Measurements from ENCODE around the gene HIP1R. TPM values are rescaled to one million over a fixed set of nuclear protein-coding genes. Genes with fewer than 3 reads are reported as not detected.
"Not testable (repeated sequence)": the region's sequence is repeated elsewhere in the genome, so short reads cannot be mapped to it uniquely, and the experiment has no call there.

The HIP1R gene
- total and polyA plus RNA-seq, 2 experiments from 2014 or later, result 7.6 to 16.3 TPM

- Histone ChIP-seq H2AFZ (no peak overlapping the region), H3F3A (ENCODE audit: insufficient read depth) (peaks cover 32% of the 10 kb centered on the region), H3K79me2 (ENCODE audit: insufficient read depth) (peaks cover 90% of the 10 kb centered on the region), H3K9ac (peak overlapping the region; percentile 85), H3K4me2 (ENCODE audit: unreplicated experiment) (peak overlapping the region; percentile 89), H3K9me2 (ENCODE audit: insufficient read depth) (no peaks in the 10 kb centered on the region), H3K4me1 (ENCODE audit: insufficient read depth) (peaks cover 29% of the 10 kb centered on the region), H4K20me1 (ENCODE audit: insufficient read depth) (peaks cover 15% of the 10 kb centered on the region; the same call in 1 of the 2 replicates), H3K36me3 (ENCODE audit: low read depth) (peaks cover 15% of the 10 kb centered on the region; the same call in 1 of the 2 replicates), H3K27me3 (replicated peaks; ENCODE audit: insufficient read depth) (no peaks in the 10 kb centered on the region), H3K27ac (peak overlapping the region; percentile 89), H3K4me3 (peak overlapping the region; percentile 75; the same call in 1 of the 2 replicates), H3K9me3 (ENCODE audit: low read depth) (no peaks in the 10 kb centered on the region)
- no peak for DNase-seq
- WGBS, 2 experiments (ENCODE audit: low coverage in 1 of 2, low lambda C conversion rate in 2 of 2, missing lambda C conversion rate in 2 of 2), result 70 to 78% methylated on average over 12 of the region's 12 CpGs
- no peak for TF ChIP-seq EZH2 (IDR thresholded peaks at IDR 0.05; ENCODE audit: insufficient read depth, poor library complexity, severe bottlenecking)
- no peak for TF ChIP-seq EZH2phosphoT487 (IDR thresholded peaks at IDR 0.05; ENCODE audit: insufficient read depth, low read depth)
- in situ Hi-C loops (cut with MboI), result loop anchor here (25.0 kb wide), 1 partner anchor 364 kb away; the partner anchor contains the start of genes MPHOSPH9 and MTRFR
These were observed 37.6 kb downstream of the HIP1R start for GRCh38 chr12:122872815-122873361.

GRCh38 chr12:122873540-122873939 lies 38.3 kb downstream of the HIP1R start:
- no peak overlapping the region for H3K9ac ChIP-seq
- H4K20me1 ChIP-seq (ENCODE audit: insufficient read depth), result peaks cover 15% of the 10 kb centered on the region; the same call in 1 of the 2 replicates
- peaks cover 15% of the 10 kb centered on the region; the same call in 1 of the 2 replicates for H3K36me3 ChIP-seq (ENCODE audit: low read depth)
- WGBS, 2 experiments (ENCODE audit: low coverage in 1 of 2, low lambda C conversion rate in 2 of 2, missing lambda C conversion rate in 2 of 2), result 84 to 90% methylated on average over 4 of the region's 4 CpGs
- H3K27me3 ChIP-seq (replicated peaks; ENCODE audit: insufficient read depth), result no peaks in the 10 kb centered on the region
- H2AFZ ChIP-seq, result no peak overlapping the region
- H3K4me2 ChIP-seq (ENCODE audit: unreplicated experiment), result no peak overlapping the region
- peaks cover 29% of the 10 kb centered on the region for H3K4me1 ChIP-seq (ENCODE audit: insufficient read depth)
- H3K9me3 ChIP-seq (ENCODE audit: low read depth), result no peaks in the 10 kb centered on the region
- TF ChIP-seq EZH2phosphoT487 (IDR thresholded peaks at IDR 0.05; ENCODE audit: insufficient read depth, low read depth), result no peak
- no peak for TF ChIP-seq EZH2 (IDR thresholded peaks at IDR 0.05; ENCODE audit: insufficient read depth, poor library complexity, severe bottlenecking)
- peaks cover 32% of the 10 kb centered on the region for H3F3A ChIP-seq (ENCODE audit: insufficient read depth)
- H3K79me2 ChIP-seq (ENCODE audit: insufficient read depth), result peaks cover 97% of the 10 kb centered on the region
- no peaks in the 10 kb centered on the region for H3K9me2 ChIP-seq (ENCODE audit: insufficient read depth)
- no peak overlapping the region for H3K27ac ChIP-seq
- no peak overlapping the region for H3K4me3 ChIP-seq
- DNase-seq, result no peak
- in situ Hi-C loops (cut with MboI), result loop anchor here (25.0 kb wide), 1 partner anchor 364 kb away; the partner anchor contains the start of genes MPHOSPH9 and MTRFR

- Histone ChIP-seq H3K36me3 (ENCODE audit: low read depth) (peaks cover 10% of the 10 kb centered on the region; the same call in 1 of the 2 replicates), H3K4me1 (ENCODE audit: insufficient read depth) (peaks cover 29% of the 10 kb centered on the region), H3K4me3 (no peak overlapping the region), H3K27ac (no peak overlapping the region), H3K9ac (no peak overlapping the region), H3K9me3 (ENCODE audit: low read depth) (no peaks in the 10 kb centered on the region), H3K79me2 (ENCODE audit: insufficient read depth) (peaks cover 98% of the 10 kb centered on the region), H2AFZ (no peak overlapping the region), H3K27me3 (replicated peaks; ENCODE audit: insufficient read depth) (no peaks in the 10 kb centered on the region), H3F3A (ENCODE audit: insufficient read depth) (peaks cover 32% of the 10 kb centered on the region), H3K4me2 (ENCODE audit: unreplicated experiment) (no peak overlapping the region), H3K9me2 (ENCODE audit: insufficient read depth) (no peaks in the 10 kb centered on the region), H4K20me1 (ENCODE audit: insufficient read depth) (peaks cover 15% of the 10 kb centered on the region; the same call in 1 of the 2 replicates)
- DNase-seq, result no peak
- no peak for TF ChIP-seq EZH2phosphoT487 (IDR thresholded peaks at IDR 0.05; ENCODE audit: insufficient read depth, low read depth)
- in situ Hi-C loops (cut with MboI), result loop anchor here (25.0 kb wide), 1 partner anchor 363 kb away; the partner anchor contains the start of genes MPHOSPH9 and MTRFR
- WGBS, 2 experiments (ENCODE audit: low coverage in 1 of 2, low lambda C conversion rate in 2 of 2, missing lambda C conversion rate in 2 of 2), result 94 to 95% methylated on average over 12 of the region's 12 CpGs
These were observed 38.8 kb downstream of the HIP1R start for GRCh38 chr12:122874081-122874480.

GRCh38 chr12:122875590-122876220 lies 40.4 kb downstream of the HIP1R start:
- no peak overlapping the region for H2AFZ ChIP-seq
- no peaks in the 10 kb centered on the region for H3K9me2 ChIP-seq (ENCODE audit: insufficient read depth)
- H3K9ac ChIP-seq, result no peak overlapping the region
- TF ChIP-seq EZH2phosphoT487 (IDR thresholded peaks at IDR 0.05; ENCODE audit: insufficient read depth, low read depth), result no peak
- TF ChIP-seq EZH2 (IDR thresholded peaks at IDR 0.05; ENCODE audit: insufficient read depth, poor library complexity, severe bottlenecking), result no peak
- H3K27me3 ChIP-seq (replicated peaks; ENCODE audit: insufficient read depth), result no peaks in the 10 kb centered on the region
- H3K9me3 ChIP-seq (ENCODE audit: low read depth), result no peaks in the 10 kb centered on the region
- peaks cover 15% of the 10 kb centered on the region; the same call in 1 of the 2 replicates for H4K20me1 ChIP-seq (ENCODE audit: insufficient read depth)
- peaks cover 27% of the 10 kb centered on the region for H3F3A ChIP-seq (ENCODE audit: insufficient read depth)
- no peaks in the 10 kb centered on the region for H3K36me3 ChIP-seq (ENCODE audit: low read depth)
- in situ Hi-C loops (cut with MboI), result no loop called here
- H3K79me2 ChIP-seq (ENCODE audit: insufficient read depth), result peaks cover 98% of the 10 kb centered on the region
- H3K4me1 ChIP-seq (ENCODE audit: insufficient read depth), result peaks cover 26% of the 10 kb centered on the region
- DNase-seq, result no peak
- no peak overlapping the region for H3K4me2 ChIP-seq (ENCODE audit: unreplicated experiment)
- WGBS, 2 experiments (ENCODE audit: low coverage in 1 of 2, low lambda C conversion rate in 2 of 2, missing lambda C conversion rate in 2 of 2), result 80 to 81% methylated on average over 7 of the region's 7 CpGs
- no peak overlapping the region for H3K27ac ChIP-seq
- no peak overlapping the region for H3K4me3 ChIP-seq

GRCh38 chr12:122876281-122876680 lies 41.0 kb downstream of the HIP1R start:
- H3K4me3 ChIP-seq; DNase-seq; H3K9me3 ChIP-seq (ENCODE audit: low read depth); H3K36me3 ChIP-seq (ENCODE audit: low read depth); H3K27ac ChIP-seq; in situ Hi-C loops (cut with MboI); H3K4me2 ChIP-seq (ENCODE audit: unreplicated experiment); H3K9me2 ChIP-seq (ENCODE audit: insufficient read depth); H3K27me3 ChIP-seq (replicated peaks; ENCODE audit: insufficient read depth); H3K9ac ChIP-seq; H2AFZ ChIP-seq: not testable (repeated sequence)
- H3K79me2 ChIP-seq (ENCODE audit: insufficient read depth), result peaks cover 98% of the 10 kb centered on the region
- peaks cover 20% of the 10 kb centered on the region for H3K4me1 ChIP-seq (ENCODE audit: insufficient read depth)
- 96 to 98% methylated on average over 5 of the region's 5 CpGs for WGBS, 2 experiments (ENCODE audit: low coverage in 1 of 2, low lambda C conversion rate in 2 of 2, missing lambda C conversion rate in 2 of 2)
- peaks cover 18% of the 10 kb centered on the region; the same call in 1 of the 2 replicates for H4K20me1 ChIP-seq (ENCODE audit: insufficient read depth)
- peaks cover 22% of the 10 kb centered on the region for H3F3A ChIP-seq (ENCODE audit: insufficient read depth)

Measured in GM23248 (cell line).